WTC11 (cell line): ENCODE data around the gene RHOT2. TPM values are rescaled to one million over a fixed set of nuclear protein-coding genes. Genes with fewer than 3 reads are reported as not detected.

Source experiments
- ATAC-seq: fragments of 200-7000 bp; cut with Tn5 transposase; 2 replicates; pipeline ENCODE4 v1.10.0; 2021; ENCODE audit warnings: mild to moderate bottlenecking, moderate library complexity
- CTCF ChIA-PET: fragments of 300-600 bp; sonication (Branson Sonifier 250); formaldehyde crosslinking; loops from one replicate; lab custom pipeline; 2021; ENCODE audit warnings: antibody characterized with exemption; lab: Charles Lee
- POLR2A ChIA-PET: fragments of 350-600 bp; sonication (Branson Sonifier 250); formaldehyde crosslinking; loops from one replicate; lab custom pipeline; 2021; ENCODE audit warnings: antibody characterized with exemption; lab: Charles Lee
- DNase-seq: peaks from one replicate; pipeline ENCODE4 v3.0.0; 2021; ENCODE audit warnings: low spot score
- H3K27ac Mint-ChIP-seq: 2 replicates; pipeline ENCODE4 v1.8.0; 2021; ENCODE audit warnings: mixed read lengths
- H3K27me3 Mint-ChIP-seq: 2 replicates; pipeline ENCODE4 v1.8.0; 2021; ENCODE audit warnings: low read depth, mild to moderate bottlenecking, moderate library complexity, mixed read lengths
- H3K36me3 Mint-ChIP-seq: 2 replicates; pipeline ENCODE4 v1.8.0; 2021; ENCODE audit warnings: mixed read lengths
- H3K4me1 Mint-ChIP-seq: 2 replicates; pipeline ENCODE4 v1.8.0; 2022; ENCODE audit warnings: mixed read lengths
- H3K4me3 Mint-ChIP-seq: 2 replicates; pipeline ENCODE4 v1.8.0; 2021; ENCODE audit warnings: mild to moderate bottlenecking, moderate library complexity, mixed read lengths
- H3K9me3 Mint-ChIP-seq: 2 replicates; pipeline ENCODE4 v1.8.0; 2021; ENCODE audit warnings: mixed read lengths
- ATF1 ChIP-seq: sonication (generic); formaldehyde crosslinking; IDR thresholded peaks from 2 replicates; pipeline ENCODE4 v1.8.1; 2023; ENCODE audit warnings: mild to moderate bottlenecking, moderate library complexity, missing genetic modification reagents
- E2F5 ChIP-seq: sonication (generic); formaldehyde crosslinking; IDR thresholded peaks from 2 replicates; pipeline ENCODE4 v1.8.1; 2022; ENCODE audit warnings: mild to moderate bottlenecking, moderate library complexity, missing genetic modification reagents
- FOXP1 ChIP-seq: sonication (generic); formaldehyde crosslinking; IDR thresholded peaks from 2 replicates; pipeline ENCODE4 v1.8.0; 2022; ENCODE audit warnings: missing genetic modification reagents, mild to moderate bottlenecking, moderate library complexity, borderline replicate concordance
- GTF2I ChIP-seq: fragments of 250-450 bp; sonication (Bioruptor Pico); conservative IDR thresholded peaks from 2 replicates; pipeline ENCODE4 v1.4.0; 2021; ENCODE audit warnings: mild to moderate bottlenecking
- HMGXB4 ChIP-seq: sonication (generic); formaldehyde crosslinking; IDR thresholded peaks from 2 replicates; pipeline ENCODE4 v1.8.1; 2023; ENCODE audit warnings: mild to moderate bottlenecking, moderate library complexity, missing genetic modification reagents
- IRF1 ChIP-seq: sonication (generic); formaldehyde crosslinking; IDR thresholded peaks from 2 replicates; pipeline ENCODE4 v1.8.0; 2023; ENCODE audit warnings: missing genetic modification reagents
- JUN ChIP-seq: sonication (generic); formaldehyde crosslinking; IDR thresholded peaks from 2 replicates; pipeline ENCODE4 v1.8.0; 2023; ENCODE audit warnings: mild to moderate bottlenecking, missing genetic modification reagents
- MXD4 ChIP-seq: fragments of 250-450 bp; sonication (Bioruptor Pico); IDR thresholded peaks from 2 replicates; pipeline ENCODE4 v1.8.0; 2021; ENCODE audit warnings: mild to moderate bottlenecking, moderate library complexity, borderline replicate concordance
- MYBL2 ChIP-seq: sonication (generic); formaldehyde crosslinking; IDR thresholded peaks from 2 replicates; pipeline ENCODE4 v1.8.1; 2023; ENCODE audit warnings: mild to moderate bottlenecking, moderate library complexity, missing genetic modification reagents
- NR1H2 ChIP-seq: sonication (generic); formaldehyde crosslinking; IDR thresholded peaks from 2 replicates; pipeline ENCODE4 v1.9.0; 2021; ENCODE audit warnings: mild to moderate bottlenecking, moderate library complexity, missing genetic modification reagents
- NR3C1 ChIP-seq: sonication (generic); formaldehyde crosslinking; conservative IDR thresholded peaks from 2 replicates; pipeline ENCODE4 v1.8.1; 2023; ENCODE audit warnings: low read depth, mild to moderate bottlenecking, missing genetic modification reagents
- SP1 ChIP-seq: sonication (generic); formaldehyde crosslinking; conservative IDR thresholded peaks from 2 replicates; pipeline ENCODE4 v1.8.1; 2022; ENCODE audit warnings: missing genetic modification reagents
- ZBTB21 ChIP-seq: sonication (generic); formaldehyde crosslinking; IDR thresholded peaks from 2 replicates; pipeline ENCODE4 v1.8.1; 2023; ENCODE audit warnings: mild to moderate bottlenecking, missing genetic modification reagents, borderline replicate concordance
- ZBTB43 ChIP-seq: sonication (generic); formaldehyde crosslinking; IDR thresholded peaks from 2 replicates; pipeline ENCODE4 v1.8.1; 2023; ENCODE audit warnings: mild to moderate bottlenecking, missing genetic modification reagents
- ZNF138 ChIP-seq: sonication (generic); formaldehyde crosslinking; conservative IDR thresholded peaks from 2 replicates; pipeline ENCODE4 v1.8.1; 2022; ENCODE audit warnings: mild to moderate bottlenecking, moderate library complexity, missing genetic modification reagents
- ZNF317 ChIP-seq: sonication (generic); formaldehyde crosslinking; IDR thresholded peaks from 2 replicates; pipeline ENCODE4 v1.8.1; 2023; ENCODE audit warnings: low read depth, mild to moderate bottlenecking, moderate library complexity, missing genetic modification reagents, borderline replicate concordance
- total RNA-seq: library from RNA; stranded (reverse); gene quantifications from 3 replicates; pipeline ENCODE4 v1.2.3, GENCODE V29; 2021
- TF ChIP-seq, protein P1 (sequence below): sonication (generic); formaldehyde crosslinking; IDR thresholded peaks from 2 replicates; pipeline ENCODE4 v1.8.0; 2022; ENCODE audit warnings: mild to moderate bottlenecking, missing genetic modification reagents
- TF ChIP-seq, protein P2 (sequence below): sonication (generic); formaldehyde crosslinking; IDR thresholded peaks from 2 replicates; pipeline ENCODE4 v1.8.1; 2023; ENCODE audit warnings: mild to moderate bottlenecking, missing genetic modification reagents, moderate library complexity
- TF ChIP-seq, protein P3 (sequence below): sonication (generic); formaldehyde crosslinking; IDR thresholded peaks from 2 replicates; pipeline ENCODE4 v1.8.1; 2022; ENCODE audit warnings: mild to moderate bottlenecking, missing genetic modification reagents, moderate library complexity, borderline replicate concordance
- TF ChIP-seq, protein P4 (sequence below): sonication (generic); formaldehyde crosslinking; IDR thresholded peaks from 2 replicates; pipeline ENCODE4 v1.8.1; 2022; ENCODE audit warnings: low read depth, missing genetic modification reagents, borderline replicate concordance

RHOT2 gene
- total RNA-seq, 1 experiment from 2014 or later = 285 TPM

DNA sequence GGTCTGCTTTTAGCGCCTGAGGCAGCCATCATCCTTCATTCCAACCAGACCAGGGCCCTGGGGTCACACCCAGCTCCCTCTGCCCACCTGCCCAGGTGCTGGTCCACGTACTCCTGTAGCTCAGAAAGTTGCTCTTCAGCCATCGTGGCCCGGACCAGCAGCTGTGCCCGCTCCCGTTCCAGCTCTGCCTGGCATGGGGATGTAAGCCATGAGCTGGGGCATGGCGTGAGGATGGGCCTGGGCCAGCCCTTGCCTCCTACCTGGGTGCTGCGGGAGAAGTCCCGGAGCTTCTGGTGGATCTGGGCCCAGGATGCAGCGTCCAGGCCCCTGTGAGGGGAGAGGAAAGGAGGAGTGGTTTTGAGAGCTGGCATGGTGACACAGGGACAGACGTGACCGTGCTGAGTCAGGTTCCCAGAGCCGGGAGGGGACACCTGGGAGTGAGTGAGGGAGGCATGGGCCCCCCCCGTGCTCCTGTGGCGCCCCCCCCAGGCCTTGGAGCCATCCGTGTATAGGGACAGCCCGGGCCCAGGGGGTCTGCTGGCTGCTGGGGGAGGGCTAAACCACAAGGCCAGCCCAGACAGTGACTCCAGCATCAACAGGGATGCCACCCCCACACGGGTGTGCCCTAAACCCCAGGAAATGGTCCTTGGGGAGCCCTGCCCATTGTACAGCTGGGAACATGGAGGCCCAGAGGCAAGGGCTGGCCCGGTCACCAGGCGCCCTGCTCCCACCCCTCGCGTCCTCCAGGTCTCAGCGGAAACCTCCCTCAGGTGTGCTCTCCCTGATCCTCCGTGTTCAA is 55.1 kb downstream of the RHOT2 start:
- Mint-ChIP-seq H3K27ac (no peak overlapping the region), H3K27me3 (peaks cover 9% of the 10 kb centered on the region), H3K4me1 (peaks cover 9% of the 10 kb centered on the region), H3K9me3 (no peaks in the 10 kb centered on the region), H3K36me3 (no peaks in the 10 kb centered on the region; the same call in 1 of the 2 replicates), H3K4me3 (no peak overlapping the region)
- DNase-seq = no peak
- POLR2A ChIA-PET = no interaction called here
- CTCF ChIA-PET = interaction anchor here (2.6 to 6.9 kb wide), 3 partner anchors 9 to 18 kb away, joined by 19 to 90 read pairs (median 28); partner anchors contain the start of genes CIAO3 and METRN
- no peak for TF ChIP-seq FOXP1 (CRISPR knock-in tag)
- no peak for TF ChIP-seq HMGXB4 (CRISPR knock-in tag)
- TF ChIP-seq, protein P1, sequence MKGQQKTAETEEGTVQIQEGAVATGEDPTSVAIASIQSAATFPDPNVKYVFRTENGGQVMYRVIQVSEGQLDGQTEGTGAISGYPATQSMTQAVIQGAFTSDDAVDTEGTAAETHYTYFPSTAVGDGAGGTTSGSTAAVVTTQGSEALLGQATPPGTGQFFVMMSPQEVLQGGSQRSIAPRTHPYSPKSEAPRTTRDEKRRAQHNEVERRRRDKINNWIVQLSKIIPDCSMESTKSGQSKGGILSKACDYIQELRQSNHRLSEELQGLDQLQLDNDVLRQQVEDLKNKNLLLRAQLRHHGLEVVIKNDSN = no peak
- TF ChIP-seq, protein P2, sequence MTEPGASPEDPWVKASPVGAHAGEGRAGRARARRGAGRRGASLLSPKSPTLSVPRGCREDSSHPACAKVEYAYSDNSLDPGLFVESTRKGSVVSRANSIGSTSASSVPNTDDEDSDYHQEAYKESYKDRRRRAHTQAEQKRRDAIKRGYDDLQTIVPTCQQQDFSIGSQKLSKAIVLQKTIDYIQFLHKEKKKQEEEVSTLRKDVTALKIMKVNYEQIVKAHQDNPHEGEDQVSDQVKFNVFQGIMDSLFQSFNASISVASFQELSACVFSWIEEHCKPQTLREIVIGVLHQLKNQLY (CRISPR knock-in tag) = no peak
- no peak for TF ChIP-seq MYBL2 (CRISPR knock-in tag)
- no peak for TF ChIP-seq ZNF138 (CRISPR knock-in tag)
- TF ChIP-seq ZNF317 (CRISPR knock-in tag) = no peak
- TF ChIP-seq, protein P3, sequence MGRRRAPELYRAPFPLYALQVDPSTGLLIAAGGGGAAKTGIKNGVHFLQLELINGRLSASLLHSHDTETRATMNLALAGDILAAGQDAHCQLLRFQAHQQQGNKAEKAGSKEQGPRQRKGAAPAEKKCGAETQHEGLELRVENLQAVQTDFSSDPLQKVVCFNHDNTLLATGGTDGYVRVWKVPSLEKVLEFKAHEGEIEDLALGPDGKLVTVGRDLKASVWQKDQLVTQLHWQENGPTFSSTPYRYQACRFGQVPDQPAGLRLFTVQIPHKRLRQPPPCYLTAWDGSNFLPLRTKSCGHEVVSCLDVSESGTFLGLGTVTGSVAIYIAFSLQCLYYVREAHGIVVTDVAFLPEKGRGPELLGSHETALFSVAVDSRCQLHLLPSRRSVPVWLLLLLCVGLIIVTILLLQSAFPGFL (CRISPR knock-in tag) = no peak
- TF ChIP-seq MXD4 = no peak
- no peak for TF ChIP-seq NR1H2 (CRISPR knock-in tag)
- TF ChIP-seq, protein P4, sequence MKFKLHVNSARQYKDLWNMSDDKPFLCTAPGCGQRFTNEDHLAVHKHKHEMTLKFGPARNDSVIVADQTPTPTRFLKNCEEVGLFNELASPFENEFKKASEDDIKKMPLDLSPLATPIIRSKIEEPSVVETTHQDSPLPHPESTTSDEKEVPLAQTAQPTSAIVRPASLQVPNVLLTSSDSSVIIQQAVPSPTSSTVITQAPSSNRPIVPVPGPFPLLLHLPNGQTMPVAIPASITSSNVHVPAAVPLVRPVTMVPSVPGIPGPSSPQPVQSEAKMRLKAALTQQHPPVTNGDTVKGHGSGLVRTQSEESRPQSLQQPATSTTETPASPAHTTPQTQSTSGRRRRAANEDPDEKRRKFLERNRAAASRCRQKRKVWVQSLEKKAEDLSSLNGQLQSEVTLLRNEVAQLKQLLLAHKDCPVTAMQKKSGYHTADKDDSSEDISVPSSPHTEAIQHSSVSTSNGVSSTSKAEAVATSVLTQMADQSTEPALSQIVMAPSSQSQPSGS = no peak
- TF ChIP-seq JUN (CRISPR knock-in tag) = no peak
- TF ChIP-seq E2F5 = no peak
- TF ChIP-seq NR3C1 (CRISPR knock-in tag) = no peak
- TF ChIP-seq ATF1 = no peak
- TF ChIP-seq GTF2I (CRISPR knock-in tag) = no peak
- TF ChIP-seq IRF1 (CRISPR knock-in tag) = no peak
- TF ChIP-seq SP1 (CRISPR knock-in tag) = no peak
- TF ChIP-seq ZBTB43 (CRISPR knock-in tag) = no peak
- TF ChIP-seq ZBTB21 = no peak
- no peak for ATAC-seq
